GM12873 (cell line): ENCODE measurements around the gene ABRACL.

Experiments
- TF ChIP-seq, protein P1 (sequence below): IDR thresholded peaks from 2 replicates; pipeline ENCODE4 v1.5.1; 2012; ENCODE audit warnings: low read depth, mild to moderate bottlenecking, moderate library complexity, low read length, control low read depth; ENCODE audit not compliant: insufficient read depth; ENCODE audit errors: missing control alignments

Gene ABRACL

DNA sequence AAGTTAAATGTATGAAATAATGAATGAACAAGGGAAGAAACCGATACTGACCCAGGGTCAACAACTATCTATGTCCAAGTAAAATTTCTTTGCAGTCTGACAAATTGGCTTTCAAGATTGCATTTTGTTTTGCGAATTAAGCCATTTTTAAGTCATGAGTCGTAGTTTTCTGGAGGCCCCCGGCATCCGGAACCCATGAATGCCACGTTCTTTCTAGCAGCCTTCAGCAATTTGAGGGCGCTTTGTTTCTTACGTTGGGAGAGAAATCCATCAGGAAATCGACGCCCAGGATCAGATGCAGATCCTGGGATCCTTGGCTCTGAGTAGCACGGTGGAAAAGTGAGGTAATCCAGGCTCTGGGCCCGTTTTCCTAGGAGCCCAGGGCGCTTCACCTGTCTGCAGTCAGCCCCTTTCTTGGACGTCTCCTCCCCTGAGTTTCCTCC lies 309 bp upstream of the ABRACL start:
- TF ChIP-seq, protein P1, sequence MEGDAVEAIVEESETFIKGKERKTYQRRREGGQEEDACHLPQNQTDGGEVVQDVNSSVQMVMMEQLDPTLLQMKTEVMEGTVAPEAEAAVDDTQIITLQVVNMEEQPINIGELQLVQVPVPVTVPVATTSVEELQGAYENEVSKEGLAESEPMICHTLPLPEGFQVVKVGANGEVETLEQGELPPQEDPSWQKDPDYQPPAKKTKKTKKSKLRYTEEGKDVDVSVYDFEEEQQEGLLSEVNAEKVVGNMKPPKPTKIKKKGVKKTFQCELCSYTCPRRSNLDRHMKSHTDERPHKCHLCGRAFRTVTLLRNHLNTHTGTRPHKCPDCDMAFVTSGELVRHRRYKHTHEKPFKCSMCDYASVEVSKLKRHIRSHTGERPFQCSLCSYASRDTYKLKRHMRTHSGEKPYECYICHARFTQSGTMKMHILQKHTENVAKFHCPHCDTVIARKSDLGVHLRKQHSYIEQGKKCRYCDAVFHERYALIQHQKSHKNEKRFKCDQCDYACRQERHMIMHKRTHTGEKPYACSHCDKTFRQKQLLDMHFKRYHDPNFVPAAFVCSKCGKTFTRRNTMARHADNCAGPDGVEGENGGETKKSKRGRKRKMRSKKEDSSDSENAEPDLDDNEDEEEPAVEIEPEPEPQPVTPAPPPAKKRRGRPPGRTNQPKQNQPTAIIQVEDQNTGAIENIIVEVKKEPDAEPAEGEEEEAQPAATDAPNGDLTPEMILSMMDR = no peak

DNA sequence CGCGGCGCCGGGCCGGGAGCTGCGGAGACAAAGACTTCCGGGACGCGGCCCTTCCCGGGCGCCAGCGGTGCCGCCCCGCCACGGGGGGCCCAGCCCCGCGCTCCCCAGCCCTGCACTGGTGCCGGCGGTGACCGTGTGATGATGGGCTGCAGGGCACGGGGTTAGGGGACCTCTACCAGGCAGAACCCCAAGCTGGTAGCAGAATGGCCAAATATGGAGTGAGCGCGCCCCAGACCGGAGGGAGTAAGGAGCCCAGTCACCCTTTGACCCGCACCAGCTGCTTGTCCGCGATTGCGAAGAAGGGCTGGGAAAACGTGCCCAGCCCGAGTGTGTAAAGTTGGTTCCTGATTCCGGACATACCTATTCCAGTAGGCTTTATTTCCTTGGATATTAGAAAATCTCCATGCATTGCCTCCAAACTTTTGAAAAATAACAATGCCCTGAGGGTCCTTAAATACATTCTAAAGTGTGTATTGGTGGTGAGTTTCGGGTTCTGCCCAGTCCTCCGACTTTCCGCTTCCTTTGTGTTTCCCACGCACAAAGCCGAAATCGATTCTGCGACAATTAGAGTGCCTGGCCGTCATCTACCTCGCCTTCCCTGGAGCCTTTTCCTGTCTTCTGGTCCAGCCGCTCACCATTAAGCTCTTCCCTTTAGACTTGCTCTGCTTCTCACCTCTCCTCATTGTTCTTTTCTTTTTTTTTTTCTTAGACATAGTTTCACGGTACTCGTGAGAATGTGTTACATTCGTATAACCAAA lies 1.1 kb downstream of the ABRACL start:
- TF ChIP-seq, protein P1 = no peak

DNA sequence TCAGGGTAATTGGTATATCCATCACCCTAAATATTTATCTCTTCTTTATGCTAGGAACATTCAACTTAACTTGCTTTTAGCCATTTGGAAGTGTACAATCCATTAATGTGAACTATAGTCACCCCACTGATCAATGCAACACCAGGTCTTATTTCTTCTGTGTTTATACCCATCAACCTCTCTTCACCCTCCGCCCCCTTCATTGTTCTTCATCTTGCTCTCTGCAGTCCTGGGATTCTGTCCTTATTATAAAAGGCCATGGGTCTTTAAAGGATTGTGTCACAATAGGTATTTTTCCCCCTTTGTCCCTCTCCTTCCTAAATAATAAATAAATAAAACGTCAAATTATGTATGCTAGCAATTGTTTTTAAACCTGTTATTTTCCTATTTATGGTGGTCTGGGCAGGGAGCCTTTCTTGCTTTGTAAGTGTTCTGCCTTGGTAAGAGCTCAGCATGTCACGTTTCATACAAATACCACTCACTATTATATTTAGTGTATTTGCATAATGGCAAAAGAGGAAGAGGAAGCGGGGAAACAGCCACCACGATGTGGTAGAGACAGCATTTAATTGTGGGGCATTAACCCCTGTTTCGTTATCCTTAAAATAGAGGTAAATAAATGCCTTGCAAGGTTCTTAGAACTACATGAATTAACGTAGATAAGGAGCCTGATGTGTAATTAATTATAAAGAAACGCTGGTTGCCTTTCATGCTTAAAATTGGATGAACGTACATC lies 1.9 kb downstream of the ABRACL start:
- TF ChIP-seq, protein P1 = no peak

DNA sequence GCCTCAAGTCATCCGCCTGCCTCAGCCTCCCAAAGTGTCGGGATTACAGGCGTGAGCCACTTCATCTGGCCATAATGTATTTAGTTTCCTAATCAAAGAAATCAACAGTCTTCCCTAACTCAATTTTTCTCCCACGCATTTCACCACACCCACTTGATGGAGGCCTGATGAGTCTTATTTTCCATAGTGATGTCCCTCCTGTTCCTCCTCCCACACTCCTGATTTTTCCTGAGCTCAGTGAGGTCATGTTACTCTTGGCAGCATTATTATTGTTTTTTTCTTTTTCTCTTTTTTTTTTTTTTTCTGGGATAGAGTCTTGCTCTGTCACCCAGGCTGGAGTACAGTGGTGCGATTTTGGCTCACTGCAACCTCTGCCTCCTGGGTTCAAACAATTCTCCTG lies 8.9 kb downstream of the ABRACL start:
- TF ChIP-seq, protein P1 = no peak

DNA sequence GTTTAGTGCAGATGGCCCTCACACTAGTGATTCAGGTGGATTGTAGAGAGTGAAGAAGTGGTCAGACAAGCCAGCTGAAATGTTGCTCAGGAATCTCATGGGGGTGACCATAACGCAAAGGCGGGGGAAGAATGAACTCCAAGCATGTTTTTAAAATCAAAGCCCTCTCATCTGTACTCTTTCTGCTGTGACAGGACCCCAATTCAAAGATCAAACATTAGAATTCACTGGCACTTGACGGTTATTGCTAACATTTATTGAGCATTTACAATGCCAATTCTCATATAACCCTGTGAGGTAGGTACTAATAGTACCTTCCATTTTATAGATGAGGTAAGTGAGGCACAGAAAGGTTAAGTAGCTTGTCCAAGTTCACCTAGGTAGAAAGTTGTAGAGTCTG lies 15.7 kb downstream of the ABRACL start:
- TF ChIP-seq, protein P1 = no peak

DNA sequence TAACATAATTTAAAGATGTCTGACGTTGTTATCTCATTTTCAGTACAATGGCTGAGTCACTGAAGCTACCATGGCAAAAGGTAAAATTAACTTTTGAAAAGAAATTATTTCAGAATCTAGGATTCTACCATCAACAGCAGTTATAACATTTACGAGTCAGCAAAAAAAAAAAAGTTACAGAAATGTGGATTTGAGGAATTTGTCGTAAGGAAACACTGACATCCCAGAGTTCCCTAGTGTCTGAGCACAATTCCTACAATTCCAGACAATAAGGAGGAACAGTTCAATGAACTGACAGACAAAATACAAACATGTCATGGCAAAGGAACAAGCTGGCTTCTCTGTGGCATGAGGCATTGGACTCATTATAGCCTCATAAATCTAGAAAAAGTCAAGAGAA lies 19.1 kb downstream of the ABRACL start:
- TF ChIP-seq, protein P1 = no peak

DNA sequence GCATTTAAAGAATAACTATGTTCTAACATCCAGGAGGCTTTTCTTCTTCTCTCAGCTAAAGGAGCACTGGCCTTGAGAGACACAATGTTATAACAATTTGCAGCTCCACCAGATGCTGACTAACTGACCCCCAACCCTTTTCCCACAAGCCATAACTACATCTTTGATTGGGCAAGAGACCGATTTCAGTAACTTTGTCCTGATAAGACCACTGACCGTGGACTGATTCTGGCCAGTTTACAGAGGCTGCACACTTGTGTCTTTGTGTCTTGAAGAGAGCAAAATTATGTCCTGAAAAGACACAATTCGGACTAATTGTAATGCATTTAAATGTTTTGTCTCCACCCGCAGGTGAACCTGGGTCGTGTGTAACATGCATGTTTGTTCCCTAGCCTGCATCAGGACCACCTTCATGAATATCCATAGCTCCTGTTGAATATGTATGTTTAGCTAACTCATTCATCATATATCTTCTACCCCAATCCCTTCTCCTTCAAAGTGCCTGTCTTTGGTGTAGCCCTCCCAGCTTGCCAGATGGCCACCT lies 22.3 kb downstream of the ABRACL start:
- TF ChIP-seq, protein P1 = peak; percentile 21
